CD14-positive monocyte (primary cell): Measurements from ENCODE around the gene THG1L. TPM values are rescaled to one million over a fixed set of nuclear protein-coding genes. Genes with fewer than 3 reads are reported as not detected.

Experiments
- DNase-seq, 3 donors: peaks; one replicate each; pipeline ENCODE4 v3.0.0-alpha.2; 2011 to 2022
- H2AFZ ChIP-seq: 2 replicates; pipeline ENCODE4 v1.6.0; 2012; ENCODE audit warnings: mild to moderate bottlenecking, low read depth, low read length, inconsistent platforms; ENCODE audit not compliant: insufficient read depth, poor library complexity, severe bottlenecking
- H3K27ac ChIP-seq, 2 donors: 1 replicate in 1 of 2; 2 replicates in 1 of 2; pipeline ENCODE4 v1.5.1; 2012 to 2013; ENCODE audit warnings: low read length in 2 of 2, control low read depth in 1 of 2, inconsistent platforms in 1 of 2, low read depth in 1 of 2, mild to moderate bottlenecking in 1 of 2
- H3K27me3 ChIP-seq, 2 donors: one replicate each; pipeline versions ENCODE4 v1.6.0 to v1.6.1; 2011 to 2013; ENCODE audit warnings: low read length in 2 of 2; ENCODE audit not compliant: control insufficient read depth in 2 of 2, insufficient read depth in 2 of 2
- H3K36me3 ChIP-seq, 2 donors: replicated peaks in 1 of 2; 1 replicate in 1 of 2; 2 replicates in 1 of 2; pipeline versions ENCODE4 v1.5.1 to v1.6.1; 2012 to 2013; ENCODE audit warnings: low read length in 2 of 2, control low read depth in 1 of 2, inconsistent platforms in 1 of 2, mild to moderate bottlenecking in 1 of 2; ENCODE audit not compliant: insufficient read depth in 2 of 2, control insufficient read depth in 1 of 2
- H3K4me1 ChIP-seq, 2 donors: 1 replicate in 1 of 2; 2 replicates in 1 of 2; pipeline versions ENCODE4 v1.5.1 to v1.6.1; 2012 to 2013; ENCODE audit warnings: low read length in 2 of 2, control low read depth in 1 of 2, inconsistent platforms in 1 of 2, mild to moderate bottlenecking in 1 of 2, moderate library complexity in 1 of 2; ENCODE audit not compliant: insufficient read depth in 2 of 2, control insufficient read depth in 1 of 2
- H3K4me2 ChIP-seq: replicated peaks from 2 replicates; pipeline ENCODE3; 2012; ENCODE audit warnings: low read length, moderate library complexity, mild to moderate bottlenecking; ENCODE audit not compliant: poor library complexity, severe bottlenecking; ENCODE audit errors: extremely low read depth
- H3K4me3 ChIP-seq, 3 experiments: fragments of 200-600 bp in 1 of 3; sonication (generic) in 1 of 3; replicated peaks in 1 of 3; 1 replicate in 2 of 3; 2 replicates in 1 of 3; pipeline ENCODE4 v1.5.1; 2011 to 2013; ENCODE audit warnings: low read length in 3 of 3, mild to moderate bottlenecking in 3 of 3, control low read depth in 2 of 3, low read depth in 2 of 3, inconsistent platforms in 1 of 3, moderate library complexity in 1 of 3
- H3K79me2 ChIP-seq: 2 replicates; pipeline ENCODE4 v1.6.0; 2012; ENCODE audit warnings: mild to moderate bottlenecking, control low read depth, inconsistent platforms, low read length, moderate library complexity; ENCODE audit not compliant: insufficient read depth
- H3K9ac ChIP-seq: 2 replicates; pipeline ENCODE4 v1.6.0; 2017; ENCODE audit warnings: low read length, mild to moderate bottlenecking; ENCODE audit not compliant: insufficient read depth, poor library complexity, severe bottlenecking
- H3K9me3 ChIP-seq, 2 donors: replicated peaks in 1 of 2; 1 replicate in 1 of 2; 2 replicates in 1 of 2; pipeline versions ENCODE4 v1.5.1 to v1.6.1; 2012 to 2013; ENCODE audit warnings: low read length in 2 of 2, control low read depth in 1 of 2; ENCODE audit not compliant: control insufficient read depth in 1 of 2, insufficient read depth in 1 of 2
- H4K20me1 ChIP-seq: 2 replicates; pipeline ENCODE4 v1.6.0; 2012; ENCODE audit warnings: mild to moderate bottlenecking, low read length, control low read depth, moderate library complexity; ENCODE audit not compliant: insufficient read depth
- H3K27ac Mint-ChIP-seq, 7 donors: one replicate each; pipeline ENCODE4 v1.8.0; 2020; ENCODE audit warnings: mild to moderate bottlenecking in 7 of 7, mixed read lengths in 7 of 7, moderate library complexity in 6 of 7, inconsistent platforms in 2 of 7
- H3K27me3 Mint-ChIP-seq, 3 donors: one replicate each; pipeline ENCODE4 v1.8.0; 2021 to 2022; ENCODE audit warnings: low read depth in 3 of 3, mild to moderate bottlenecking in 3 of 3, mixed read lengths in 3 of 3, moderate library complexity in 3 of 3, inconsistent platforms in 1 of 3
- H3K36me3 Mint-ChIP-seq, 2 donors: one replicate each; pipeline ENCODE4 v1.8.0; 2020; ENCODE audit warnings: mixed read lengths in 2 of 2, inconsistent platforms in 1 of 2, mild to moderate bottlenecking in 1 of 2
- H3K4me1 Mint-ChIP-seq: one replicate; pipeline ENCODE4 v1.8.0; 2020; ENCODE audit warnings: mild to moderate bottlenecking, mixed read lengths
- H3K4me3 Mint-ChIP-seq, 2 donors: one replicate each; pipeline ENCODE4 v1.8.0; 2020; ENCODE audit warnings: mild to moderate bottlenecking in 2 of 2, mixed read lengths in 2 of 2, moderate library complexity in 1 of 2
- H3K9me3 Mint-ChIP-seq, 7 donors: one replicate each; pipeline ENCODE4 v1.8.0; 2020 to 2022; ENCODE audit warnings: mixed read lengths in 7 of 7, mild to moderate bottlenecking in 6 of 7, moderate library complexity in 6 of 7, inconsistent platforms in 2 of 7
- CTCF ChIP-seq: fragments of 200-600 bp; IDR thresholded peaks from one replicate; pipeline ENCODE4 v1.8.0; 2022; ENCODE audit warnings: antibody characterized with exemption, mild to moderate bottlenecking
- WGBS: methylation state at CpG from one replicate; pipeline ENCODE4 v1.1.5; 2013; ENCODE audit warnings: missing lambda C conversion rate; ENCODE audit not compliant: insufficient coverage; 5-methylcytosine and 5-hydroxymethylcytosine counted together
- intact Hi-C, 2 donors: fragments of 100-400 bp; cut with micrococcal nuclease; formaldehyde crosslinking; loops; one replicate each; pipeline versions ENCODE4 v1.15.0 to v1.15.1; 2023
- polyA plus RNA-seq, 3 donors: library from polyadenylated mRNA; depleted of rRNA in 1 of 3; unstranded in 2 of 3; stranded (reverse) in 1 of 3; fragments of 300-500 nt in 2 of 3; fragments of >200 nt in 1 of 3; fragmentation: Illumina TruSeq in 2 of 3; gene quantifications; 1 replicate in 2 of 3; 2 replicates in 1 of 3; pipeline ENCODE4 v1.2.3, GENCODE V29; 2012 to 2021
- small RNA-seq: library from RNA; depleted of rRNA; stranded (forward); fragments of <200 nt; gene quantifications from one replicate; pipeline ENCODE3, GENCODE V24; 2012; ENCODE audit warnings: low read depth; ENCODE audit not compliant: insufficient read length

THG1L gene
- polyA plus RNA-seq, 3 donors = 7.6 to 12.2 (median 7.6) TPM

GRCh38 chr5:157785801-157786200, 54.6 kb downstream of the THG1L start:
- no peak overlapping the region for H2AFZ ChIP-seq
- H3K9me3 ChIP-seq = no peaks in the 10 kb centered on the region
- H3K27me3 ChIP-seq = no peaks in the 10 kb centered on the region
- no peaks in the 10 kb centered on the region for H3K4me1 ChIP-seq
- TF ChIP-seq CTCF = no peak
- peaks cover 4% of the 10 kb centered on the region for H4K20me1 ChIP-seq
- Mint-ChIP-seq H3K27me3 (no peaks in the 10 kb centered on the region), H3K9me3 (no peaks in the 10 kb centered on the region), H3K27ac (no peak overlapping the region), H3K4me3 (no peak overlapping the region), H3K4me1 (no peaks in the 10 kb centered on the region), H3K36me3 (peaks cover 52 to 61% of the 10 kb centered on the region in 2 donors)
- intact Hi-C loops = no loop called here
- no peaks in the 10 kb centered on the region for H3K79me2 ChIP-seq
- peaks cover 53 to 75% of the 10 kb centered on the region in 2 donors for H3K36me3 ChIP-seq
- no peak overlapping the region for H3K27ac ChIP-seq
- no peak overlapping the region for H3K4me3 ChIP-seq
- no peak overlapping the region for H3K9ac ChIP-seq
- no CpG with 5 or more reads among the region's 3 CpGs for WGBS
- H3K4me2 ChIP-seq = no peak overlapping the region
- DNase-seq = no peak

Small RNA genes lying within 50 kb of the gene (small RNA-seq; reads per million reads assigned to genes)
- not detected for gene AC026407.1

Other genes starting within 250 kb of the THG1L start
- 10 to 100 TPM in 1 of 3 donors, 1 to 10 TPM in 2; 3.0 to 12.7 (median 6.2) TPM for gene ADAM19, start 155.6 kb upstream of the THG1L start, polyA plus RNA-seq
- under 1 TPM; 0.03 to 0.22 (median 0.12) TPM for gene SOX30, start 79.0 kb upstream of the THG1L start, polyA plus RNA-seq
- gene C5orf52, start 59.9 kb upstream of the THG1L start, polyA plus RNA-seq = not detected
- gene LSM11, start 12.3 kb downstream of the THG1L start, polyA plus RNA-seq = 1 to 10 TPM in 1 of 3 donors, under 1 TPM in 2; 0.28 to 1.3 (median 0.41) TPM
- gene CLINT1, start 127.7 kb downstream of the THG1L start, polyA plus RNA-seq = 100 to 1,000 TPM in 1 of 3 donors, 10 to 100 TPM in 2; 67.4 to 100 (median 71.9) TPM